Measurements from ENCODE around the gene APOE. TPM values are rescaled to one million over a fixed set of nuclear protein-coding genes. Genes with fewer than 3 reads are reported as not detected.
"Not testable (repeated sequence)": the region's sequence is repeated elsewhere in the genome, so short reads cannot be mapped to it uniquely, and the experiment has no call there.

APOE gene
- total and polyA plus RNA-seq, 9 of the 15 experiments (the other 6 are each of a cell fraction or from before 2014, with no cell fraction given) = 0.14 to 180 (median 58.1) TPM; not detected in 1

GRCh38 chr19:44888335-44888734 is 17.3 kb upstream of the APOE start:
- 73% methylated on average over 4 of the region's 5 CpGs for WGBS (ENCODE audit: insufficient coverage, low coverage, missing lambda C conversion rate)
- CTCF ChIA-PET (ENCODE audit: low intra/inter-chr PET ratio) = interaction anchor here (0.6 kb wide), 1 partner anchor 403 kb away, joined by 4 read pairs; no protein-coding TSS in a partner anchor
- H3K4me3 ChIP-seq; BruUV-seq (replicated peaks); ATAC-seq; H3K9me1 ChIP-seq (ENCODE audit: control insufficient read depth, insufficient read depth, low read length); intact Hi-C loops (cut with micrococcal nuclease); H3K27ac ChIP-seq (ENCODE audit: extremely low read depth, low read depth, low read length); H3K27me3 ChIP-seq (ENCODE audit: control insufficient read depth in 2 of 2, insufficient read depth in 2 of 2, low read length in 2 of 2); H3K4me2 ChIP-seq (ENCODE audit: insufficient read depth, low read length); in situ Hi-C loops (cut with MboI); H4K20me1 ChIP-seq (replicated peaks; ENCODE audit: control insufficient read depth, insufficient read depth, low read length); H3K9me3 ChIP-seq (replicated peaks; ENCODE audit: control insufficient read depth, insufficient read depth, low read depth, low read length); H2AFZ ChIP-seq (ENCODE audit: low read depth, low read length); DNase-seq (ENCODE audit: extremely low read depth in 1 of 4, low spot score in 3 of 4); POLR2A ChIA-PET; FAIRE-seq: not testable (repeated sequence)
- H3K4me1 ChIP-seq (replicated peaks in 1 of 2; ENCODE audit: control insufficient read depth in 2 of 2, insufficient read depth in 2 of 2, low read length in 2 of 2) = peaks cover 17 to 27% of the 10 kb centered on the region in 2 experiments
- H3K9ac ChIP-seq (ENCODE audit: insufficient read depth in 1 of 2, low read depth in 2 of 2, low read length in 2 of 2) = peak overlapping the region in 1 of 2 experiments; percentile 20; a peak in 1 of 4 replicates
- TF ChIP-seq NR2C1 (IDR thresholded peaks at IDR 0.05) = peak; percentile 68
- TF ChIP-seq NR2C1 (tag; IDR thresholded peaks at IDR 0.05) = peak; percentile 81
- peaks cover 25% of the 10 kb centered on the region for H3K79me2 ChIP-seq (ENCODE audit: control insufficient read depth, insufficient read depth, low read length)
- peaks cover 36% of the 10 kb centered on the region for H3K36me3 ChIP-seq (ENCODE audit: control insufficient read depth, insufficient read depth, low read length)

- Histone ChIP-seq H3K79me2 (ENCODE audit: control insufficient read depth, insufficient read depth, low read length) (peaks cover 39% of the 10 kb centered on the region), H3K27ac (ENCODE audit: extremely low read depth, low read depth, low read length) (peak overlapping the region; percentile 96), H3K4me1 (replicated peaks in 1 of 2; ENCODE audit: control insufficient read depth in 2 of 2, insufficient read depth in 2 of 2, low read length in 2 of 2) (peaks cover 17 to 33% of the 10 kb centered on the region in 2 experiments), H4K20me1 (replicated peaks; ENCODE audit: control insufficient read depth, insufficient read depth, low read length) (0 out of 2 replicates have a peak, but pooled peaks cover 6% of the 10 kb centered on the region), H3K9me3 (replicated peaks; ENCODE audit: control insufficient read depth, insufficient read depth, low read depth, low read length) (no peaks in the 10 kb centered on the region; the same call in 1 of the 2 replicates), H3K36me3 (ENCODE audit: control insufficient read depth, insufficient read depth, low read length) (peaks cover 48% of the 10 kb centered on the region), H3K9ac (ENCODE audit: insufficient read depth in 1 of 2, low read depth in 2 of 2, low read length in 2 of 2) (peak overlapping the region; percentile 85 to 88), H3K4me2 (ENCODE audit: insufficient read depth, low read length) (peak overlapping the region; percentile 94), H3K4me3 (peak overlapping the region; percentile 46), H3K27me3 (ENCODE audit: control insufficient read depth in 2 of 2, insufficient read depth in 2 of 2, low read length in 2 of 2) (no peaks in the 10 kb centered on the region), H2AFZ (ENCODE audit: low read depth, low read length) (peak overlapping the region; percentile 88), H3K9me1 (ENCODE audit: control insufficient read depth, insufficient read depth, low read length) (no peaks in the 10 kb centered on the region)
- POLR2A ChIA-PET = interaction anchor here (0.5 to 1.8 kb wide), 18 partner anchors 10 to 550 kb away, joined by 3 to 9 read pairs (median 4); partner anchors contain the start of gene APOE
- TSS peak; percentile 96 for BruUV-seq (replicated peaks)
- WGBS (ENCODE audit: insufficient coverage, low coverage, missing lambda C conversion rate) = 48% methylated on average over 17 of the region's 17 CpGs
- no peak for ATAC-seq
- DNase-seq (ENCODE audit: extremely low read depth in 1 of 4, low spot score in 3 of 4) = no peak
- CTCF ChIA-PET (ENCODE audit: low intra/inter-chr PET ratio) = no interaction called here
- in situ Hi-C loops (cut with MboI) = loop anchor here (10.0 kb wide), 1 partner anchor 165 kb away; no protein-coding TSS in a partner anchor
- intact Hi-C loops (cut with micrococcal nuclease) = loop anchor here (2.0 kb wide), 2 partner anchors 25 to 45 kb away; partner anchors contain the start of gene APOC1
- FAIRE-seq = no peak
- TF ChIP-seq ARID1B (IDR thresholded peaks at IDR 0.05) = peak; percentile 59; the same call in 1 of the 2 replicates
- TF ChIP-seq SMARCA4 (IDR thresholded peaks at IDR 0.05) = peak; percentile 69; the same call in 1 of the 2 replicates
- no peak for TF ChIP-seq GATA2 (CRISPR knock-in tag; IDR thresholded peaks at IDR 0.05)
- TF ChIP-seq GATAD2A (IDR thresholded peaks at IDR 0.05) = no peak
- peak; percentile 57; the same call in 1 of the 2 replicates for TF ChIP-seq CC2D1A (IDR thresholded peaks at IDR 0.05)
- TF ChIP-seq PHF8 (IDR thresholded peaks at IDR 0.05; ENCODE audit: borderline replicate concordance, low read length) = peak; percentile 56; the same call in 1 of the 2 replicates
- peak; percentile 38; the same call in 1 of the 2 replicates for TF ChIP-seq SMARCE1 (IDR thresholded peaks at IDR 0.05)
- TF ChIP-seq ZBTB33 (CRISPR knock-in tag; IDR thresholded peaks at IDR 0.05) = peak; percentile 92
- peak; percentile 7; the same call in 1 of the 2 replicates for TF ChIP-seq PHTF2 (CRISPR knock-in tag; IDR thresholded peaks at IDR 0.05)
- 0 out of 2 replicates have a peak, but pooled peaks have one; percentile 55 for TF ChIP-seq DNMT1 (IDR thresholded peaks at IDR 0.05)
These were observed 15.7 kb upstream of the APOE start for GRCh38 chr19:44889830-44890365.
